Hematopoietic multipotent progenitor cell treated with erythropoietin and hydrocortisone succinate and interleukin-3 and kit ligand, for 6 days (in vitro differentiated cells): ENCODE measurements around the gene C3orf38.
"Not testable (repeated sequence)": the region's sequence is repeated elsewhere in the genome, so short reads cannot be mapped to it uniquely, and the experiment has no call there.

Experiments
- DNase-seq: peaks from one replicate; pipeline ENCODE4 v3.0.0-alpha.2; 2015

C3orf38 gene

DNA sequence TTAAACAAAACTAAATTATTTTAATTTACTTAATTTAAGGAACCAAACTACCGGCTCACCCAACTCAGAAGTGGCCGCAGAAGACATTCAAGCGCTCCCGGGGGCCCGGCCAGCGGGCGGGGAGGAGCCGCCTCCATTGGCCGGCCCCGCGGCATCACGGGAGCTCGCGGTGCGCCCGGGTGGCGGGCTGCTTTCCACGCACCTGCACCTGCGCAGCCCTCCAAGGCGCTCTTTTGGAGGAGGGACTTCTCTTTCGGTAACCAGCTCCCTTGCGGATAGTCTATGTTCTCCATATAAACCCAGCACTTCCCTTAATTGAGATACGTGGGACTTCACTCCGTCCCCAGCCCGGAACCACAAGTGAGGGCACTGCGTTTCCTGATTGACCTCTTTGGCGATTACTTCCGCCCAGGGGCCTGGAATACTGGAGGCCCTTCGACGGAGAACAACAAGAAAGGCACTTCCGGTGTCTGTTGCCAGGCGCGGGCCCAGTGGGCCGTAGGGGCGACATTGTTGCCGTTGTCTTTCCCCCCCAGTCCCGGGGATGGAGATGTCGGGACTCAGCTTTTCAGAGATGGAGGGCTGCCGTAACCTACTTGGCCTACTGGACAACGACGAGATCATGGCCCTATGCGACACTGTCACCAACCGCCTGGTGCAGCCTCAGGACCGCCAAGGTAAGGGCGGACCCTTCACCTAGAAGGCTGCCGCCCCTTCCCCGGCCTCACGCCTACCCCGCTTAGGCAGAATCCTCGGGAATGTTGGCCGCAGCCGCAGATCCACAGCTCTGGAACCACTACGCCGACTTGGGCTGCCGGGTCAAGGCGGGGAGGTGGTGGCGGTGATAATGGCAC is at the start of gene C3orf38:
Gene C3orf38, plus strand, starts transcription at position 451 of the 854 bp plus-strand sequence. Its CDS starts 94 bp downstream, at position 545.
- DNase-seq = peak; percentile 96

DNA sequence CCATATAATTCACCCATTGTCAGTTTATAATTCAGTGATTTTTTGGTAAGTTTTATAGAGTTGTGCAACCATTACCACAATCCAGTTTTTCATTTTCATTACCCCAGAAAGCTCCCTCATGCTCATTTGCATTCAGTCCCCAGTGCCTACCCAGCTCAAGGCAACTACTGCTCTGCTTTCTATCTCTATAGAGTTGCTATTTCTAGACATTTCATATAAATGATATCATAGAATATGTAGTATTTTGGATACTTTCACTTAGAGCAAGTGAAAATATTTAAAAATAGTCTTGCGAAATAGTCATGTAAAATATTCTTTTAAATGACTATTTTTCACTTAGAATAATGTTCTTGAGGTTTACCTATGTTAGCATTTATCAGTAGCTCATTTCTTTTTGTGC is 48.6 kb upstream of the C3orf38 start:
- no peak for DNase-seq

DNA sequence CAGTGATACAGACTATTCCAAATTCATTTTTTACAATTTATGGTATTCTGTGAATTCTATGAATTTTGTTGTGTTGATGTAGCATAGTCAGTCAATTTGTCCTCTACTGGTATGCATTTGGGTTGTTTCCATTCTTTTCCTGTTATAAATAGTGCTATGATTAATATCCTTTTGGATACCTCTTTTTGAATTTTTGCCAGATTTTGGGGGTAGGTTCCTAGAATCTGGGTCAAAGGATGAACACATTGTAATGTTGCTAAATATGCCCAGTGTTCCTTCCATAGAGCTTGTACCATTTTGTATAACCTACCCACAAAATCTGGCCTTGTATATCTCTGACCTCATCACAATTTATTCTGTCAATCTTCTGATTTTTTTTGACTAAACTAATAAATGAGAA is 44.4 kb upstream of the C3orf38 start:
- DNase-seq = no peak

DNA sequence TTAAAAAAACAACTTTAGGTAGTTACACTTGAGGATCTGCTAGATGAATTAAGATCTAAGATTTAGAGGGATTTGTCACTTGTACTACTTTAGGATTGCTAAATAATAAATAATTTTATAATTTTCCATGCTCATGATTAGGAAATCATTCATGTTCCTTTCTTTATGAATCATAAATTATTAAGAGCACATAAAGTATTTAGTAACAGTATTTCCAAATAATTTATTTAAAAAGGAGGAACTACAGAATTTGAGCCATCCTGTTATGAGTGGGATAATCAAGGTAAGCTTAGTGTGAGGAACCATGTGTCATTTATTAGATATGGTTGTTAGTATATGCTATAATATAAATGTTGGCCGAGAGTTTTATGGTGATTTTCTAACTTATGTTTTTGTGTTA is 37.5 kb upstream of the C3orf38 start:
- DNase-seq = no peak

DNA sequence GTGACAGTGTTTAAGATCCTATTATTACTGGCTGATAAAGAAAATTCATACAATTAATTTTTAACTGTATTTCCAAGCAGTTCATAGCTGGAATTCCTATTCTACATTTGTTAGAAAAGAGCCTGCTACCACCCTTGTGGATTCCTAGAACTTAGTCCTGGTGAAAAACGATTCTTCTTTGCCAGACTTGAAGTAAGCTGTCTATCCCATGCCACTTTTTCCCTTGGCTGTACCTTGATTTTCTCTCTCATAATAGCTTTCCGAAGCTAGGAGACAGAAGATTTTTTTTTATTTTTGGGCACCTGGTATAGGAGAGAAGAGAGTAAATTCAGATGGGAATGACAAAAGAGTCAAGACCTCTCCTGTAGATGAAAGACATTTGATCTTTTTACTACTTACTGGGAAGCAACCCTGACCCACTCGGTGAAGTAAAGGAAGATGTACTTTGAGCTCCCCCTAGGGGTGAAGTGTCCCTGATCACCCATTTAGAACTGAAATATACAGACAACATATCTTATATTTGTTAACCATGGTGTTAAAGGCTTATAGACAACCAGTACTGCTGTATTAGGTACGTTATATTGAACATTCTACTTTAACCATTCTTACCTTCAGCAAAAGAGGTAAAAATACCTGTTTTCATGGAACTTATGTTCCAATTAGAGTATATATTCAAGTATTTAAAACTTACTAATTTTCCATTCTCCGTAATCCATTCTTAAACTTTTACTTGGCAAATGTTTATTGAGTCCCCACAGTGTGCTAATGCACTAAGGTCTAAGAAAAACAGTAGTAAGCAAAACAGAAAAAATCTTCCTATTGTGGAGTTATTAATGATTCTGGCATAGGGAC is 36.2 kb upstream of the C3orf38 start:
- DNase-seq = peak; percentile 93

DNA sequence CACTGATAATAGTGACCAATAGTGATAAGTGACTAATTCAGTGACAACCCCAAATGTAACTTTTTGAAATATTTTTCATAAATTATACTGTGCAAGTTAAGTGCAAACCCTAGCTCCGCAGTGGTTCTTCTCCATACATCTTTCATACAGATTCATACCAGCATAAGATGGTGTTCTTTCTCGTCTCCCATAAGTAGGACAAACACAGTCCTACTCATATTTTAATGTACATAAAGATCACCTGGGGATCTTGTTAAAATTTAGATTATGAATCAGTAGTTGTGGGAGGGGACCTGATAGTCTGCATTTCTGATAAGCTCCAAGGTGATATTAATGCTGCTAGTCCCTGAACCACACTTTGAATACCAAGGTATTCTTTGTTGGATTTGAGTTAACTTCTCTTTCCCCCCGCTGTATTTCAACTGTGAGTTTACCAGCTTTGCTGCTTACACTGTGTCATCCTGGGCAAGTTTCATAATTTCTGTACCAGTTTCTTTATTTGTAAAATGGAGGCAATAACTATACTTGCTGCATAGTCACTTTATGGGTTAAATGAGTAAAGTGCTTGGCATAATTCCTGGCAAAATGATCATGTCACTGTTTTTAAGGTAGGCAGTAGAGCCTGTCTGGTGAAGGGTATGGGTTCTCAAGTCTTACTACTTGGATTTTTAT is 34.7 kb upstream of the C3orf38 start:
- no peak for DNase-seq

DNA sequence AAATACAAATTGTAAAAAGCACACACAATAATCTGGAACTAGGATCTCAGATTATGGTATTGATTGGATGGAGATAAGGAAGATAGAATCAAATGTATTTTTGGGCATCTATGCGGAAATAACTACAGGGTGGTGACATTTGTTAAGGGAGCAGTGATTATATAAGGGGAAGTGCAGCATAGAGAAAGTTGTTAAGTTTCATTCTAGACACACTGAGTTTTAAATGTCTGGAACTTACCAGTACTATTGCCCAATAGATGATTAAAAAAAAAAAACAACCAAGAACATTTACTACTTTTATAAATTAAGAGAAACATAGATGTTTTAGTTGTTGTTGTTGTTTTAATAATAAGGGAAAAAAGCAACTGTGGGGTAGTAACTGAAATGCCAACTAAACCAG is 32.1 kb upstream of the C3orf38 start:
- DNase-seq = peak; percentile 28

DNA sequence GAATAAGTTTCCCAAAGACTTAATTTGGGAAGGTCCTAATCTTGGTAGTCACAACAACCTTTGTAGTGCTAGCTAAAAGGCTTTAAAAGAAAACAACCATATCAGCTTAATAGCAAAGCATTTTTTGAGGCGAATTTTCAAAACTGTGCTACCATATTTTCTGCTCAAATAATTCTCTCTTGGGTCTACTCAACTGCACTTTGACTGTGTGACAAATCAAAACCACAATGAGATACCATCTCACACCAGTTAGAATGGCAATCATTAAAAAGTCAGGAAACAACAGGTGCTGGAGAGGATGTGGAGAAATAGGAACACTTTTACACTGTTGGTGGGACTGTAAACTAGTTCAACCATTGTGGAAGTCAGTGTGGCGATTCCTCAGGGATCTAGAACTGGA is 31.2 kb upstream of the C3orf38 start:
- not testable (repeated sequence) for DNase-seq

DNA sequence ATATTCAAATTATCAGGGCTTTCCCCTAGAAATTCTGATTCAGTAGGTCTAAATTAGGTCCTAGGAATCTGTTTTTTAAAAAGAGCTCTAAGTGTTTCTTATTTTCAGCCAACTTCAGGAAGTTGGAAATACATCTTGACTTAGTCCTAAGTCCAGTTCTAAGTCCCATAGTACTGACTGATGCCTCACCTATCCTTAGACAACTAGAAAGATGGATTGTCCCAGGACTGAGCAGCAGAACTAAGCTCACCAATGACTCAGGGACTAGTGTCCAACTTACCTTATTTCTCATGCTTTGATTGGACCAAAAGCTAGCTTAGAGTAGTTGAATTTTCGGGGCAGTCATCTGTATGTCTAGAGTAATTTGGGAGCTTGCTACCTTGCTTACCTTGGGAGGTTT is 26.2 kb upstream of the C3orf38 start:
- DNase-seq = no peak

DNA sequence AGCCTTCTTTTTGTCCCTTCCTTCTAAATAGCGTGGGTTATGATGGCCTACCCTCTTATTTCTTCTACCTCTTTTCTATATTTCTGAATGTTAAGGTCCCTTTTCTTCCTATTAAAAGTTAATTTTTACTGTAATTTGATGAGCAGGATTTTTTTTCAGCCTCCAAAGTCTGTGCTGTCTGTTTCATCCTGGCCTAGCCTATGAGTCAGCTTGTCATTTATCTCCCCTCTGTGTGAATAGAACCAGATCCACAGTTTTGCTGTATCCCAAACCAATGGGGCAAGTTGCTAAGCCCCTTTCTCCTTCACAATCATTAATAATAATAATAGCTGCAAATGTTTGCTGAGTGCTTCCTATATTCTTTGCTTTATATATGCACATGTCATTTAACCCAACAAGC is 18.1 kb upstream of the C3orf38 start:
- no peak for DNase-seq

DNA sequence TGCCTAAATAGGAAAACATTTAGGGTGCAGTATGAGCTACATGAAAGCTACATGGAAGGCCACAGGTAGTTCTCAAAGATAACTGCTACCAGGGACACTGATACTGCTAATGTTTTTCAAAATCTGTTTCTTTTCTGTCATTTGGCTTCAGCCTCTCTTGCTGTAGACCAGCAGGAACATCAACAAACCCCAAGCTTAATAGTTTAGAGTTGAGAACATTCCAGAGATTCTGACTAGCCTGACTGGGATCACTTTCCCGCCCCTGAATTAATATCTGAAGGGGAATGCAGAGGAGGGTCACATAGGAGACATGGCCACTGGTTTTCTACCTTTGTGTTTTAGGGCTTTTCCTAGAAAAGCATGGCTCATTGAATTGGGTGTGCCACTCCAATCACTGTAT is 16.9 kb upstream of the C3orf38 start:
- no peak for DNase-seq

DNA sequence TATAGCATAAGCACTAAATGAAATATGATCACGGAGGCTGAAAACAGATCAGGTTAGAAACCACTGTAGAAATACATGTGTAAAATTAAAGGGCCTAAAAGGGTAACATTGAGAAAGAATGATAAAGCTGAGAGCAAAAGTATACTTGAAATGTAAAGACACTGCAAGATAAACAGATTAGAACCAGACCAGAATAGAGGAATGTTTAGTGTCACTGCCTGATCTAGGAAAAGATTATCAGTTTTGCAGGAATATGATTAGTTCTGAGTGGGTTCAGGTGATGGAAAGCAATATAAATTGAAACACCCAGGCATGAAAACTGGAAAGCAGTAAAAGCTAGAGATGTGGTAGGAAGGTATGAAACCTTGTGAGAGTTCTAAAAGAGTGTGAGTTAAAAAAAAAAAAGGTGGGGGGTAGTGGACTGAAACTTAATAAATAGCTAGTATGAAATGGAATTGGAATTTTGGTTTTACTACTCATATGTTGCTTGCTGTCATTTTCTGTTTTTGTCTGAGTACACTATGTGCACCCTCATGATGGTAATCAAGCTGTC is 16.0 kb upstream of the C3orf38 start:
- DNase-seq = no peak

DNA sequence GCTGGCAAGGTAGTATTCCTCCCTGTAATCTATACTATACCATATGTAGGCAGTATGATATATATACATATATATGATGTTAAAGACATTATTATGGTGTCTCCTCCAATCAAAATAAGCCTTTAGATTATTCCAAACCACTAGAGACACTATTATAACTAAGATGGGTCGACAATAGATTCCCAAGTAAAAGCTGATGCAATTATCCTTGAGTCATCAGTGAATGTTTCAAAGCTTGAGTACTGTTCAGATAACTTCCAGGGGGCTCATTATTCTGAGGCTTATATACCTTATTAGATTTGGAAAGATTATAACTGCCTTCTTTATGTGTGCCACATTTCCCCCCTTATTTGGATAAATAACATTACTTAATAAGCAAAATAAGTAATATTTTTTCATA is 11.9 kb upstream of the C3orf38 start:
- no peak for DNase-seq

DNA sequence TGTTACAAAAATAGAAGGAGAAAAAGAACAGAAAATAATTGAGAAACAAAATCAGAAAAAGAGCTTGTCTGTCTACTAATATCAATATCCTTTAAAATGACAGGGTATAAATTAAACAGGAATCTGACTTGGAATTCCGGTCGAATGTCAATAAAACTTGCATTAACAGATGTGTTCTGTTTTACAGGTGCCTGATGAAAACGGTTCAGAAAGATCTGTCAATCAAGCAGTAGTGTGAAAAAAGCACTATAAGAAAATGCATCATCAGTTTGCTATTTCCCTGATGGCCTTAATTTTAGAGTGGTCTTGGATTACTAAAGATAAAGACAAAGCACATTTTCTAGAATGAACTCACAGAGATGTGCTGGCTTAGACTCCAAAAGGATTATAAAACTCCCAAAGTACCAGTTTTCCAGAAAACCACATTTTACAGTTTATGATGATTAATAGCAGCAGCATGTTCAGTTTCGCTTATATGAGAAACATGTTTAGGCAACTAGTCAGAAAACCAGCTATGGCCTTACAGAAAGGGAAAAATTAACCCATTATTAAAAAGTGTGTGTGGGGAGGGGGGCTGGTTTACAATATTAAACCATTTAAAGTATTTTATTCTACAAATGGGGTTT is 8.2 kb upstream of the C3orf38 start:
- no peak for DNase-seq

DNA sequence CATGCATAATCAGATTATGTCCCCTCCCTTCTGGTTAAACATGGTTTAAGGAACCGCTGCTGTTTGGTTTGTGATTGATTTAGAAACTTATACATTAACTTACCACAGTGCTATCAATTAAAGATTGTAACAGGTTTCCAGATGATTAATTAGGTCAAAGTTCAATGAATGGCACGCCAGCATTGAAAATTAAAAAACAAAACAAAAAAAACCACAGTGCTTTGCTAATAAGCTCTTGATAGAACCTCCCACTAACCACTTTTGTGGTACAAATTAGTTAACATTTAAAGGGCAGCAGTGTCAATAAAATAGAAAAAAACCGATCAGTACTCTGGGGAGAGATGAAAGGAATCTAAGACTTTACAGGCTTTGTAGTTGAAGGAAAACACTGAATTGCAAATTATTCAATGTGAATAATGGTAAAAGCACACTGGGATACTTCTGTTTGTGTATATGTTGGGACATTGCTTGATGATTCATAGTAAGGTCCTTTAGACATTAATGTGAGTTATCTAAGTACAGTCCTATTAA is 7.6 kb upstream of the C3orf38 start:
- no peak for DNase-seq

DNA sequence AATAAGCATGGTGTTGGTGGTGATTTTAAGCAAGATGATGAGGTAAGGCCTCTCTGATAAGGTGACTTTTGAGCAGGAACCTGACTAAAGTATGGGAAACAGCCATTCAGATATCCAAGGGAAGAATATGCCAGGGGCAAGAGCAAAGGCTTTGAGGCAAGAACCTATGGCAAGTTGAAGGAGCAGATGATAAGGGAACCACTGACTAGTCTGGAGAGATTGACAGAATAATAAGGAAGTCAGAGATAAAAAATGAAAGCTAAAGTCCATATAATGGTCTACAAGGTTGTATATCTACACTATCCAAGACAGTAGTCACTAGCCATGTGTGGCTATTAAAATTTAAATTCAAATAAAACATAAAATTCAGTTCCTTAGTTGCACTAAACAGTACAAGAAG is 2.5 kb upstream of the C3orf38 start:
- peak; percentile 36 for DNase-seq

DNA sequence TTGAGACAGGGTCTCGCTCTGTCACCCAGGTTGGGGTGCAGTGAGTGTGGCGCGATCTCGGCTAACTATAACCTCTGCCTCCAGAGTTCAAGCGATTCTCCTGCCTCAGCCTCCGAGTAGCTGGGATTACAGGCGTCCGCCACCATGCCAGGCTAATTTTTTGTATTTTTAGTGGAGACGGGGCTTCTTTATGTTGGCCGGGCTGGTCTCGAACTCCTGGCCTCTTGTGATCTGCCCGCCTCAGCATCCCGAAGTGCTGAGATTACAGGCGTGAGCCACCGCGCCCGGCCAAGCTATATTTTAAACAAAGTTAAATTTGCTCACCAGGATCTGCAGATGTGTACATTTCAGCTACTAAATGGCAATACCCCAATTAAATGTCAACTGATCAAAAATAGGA is 1.1 kb upstream of the C3orf38 start:
- DNase-seq = no peak

DNA sequence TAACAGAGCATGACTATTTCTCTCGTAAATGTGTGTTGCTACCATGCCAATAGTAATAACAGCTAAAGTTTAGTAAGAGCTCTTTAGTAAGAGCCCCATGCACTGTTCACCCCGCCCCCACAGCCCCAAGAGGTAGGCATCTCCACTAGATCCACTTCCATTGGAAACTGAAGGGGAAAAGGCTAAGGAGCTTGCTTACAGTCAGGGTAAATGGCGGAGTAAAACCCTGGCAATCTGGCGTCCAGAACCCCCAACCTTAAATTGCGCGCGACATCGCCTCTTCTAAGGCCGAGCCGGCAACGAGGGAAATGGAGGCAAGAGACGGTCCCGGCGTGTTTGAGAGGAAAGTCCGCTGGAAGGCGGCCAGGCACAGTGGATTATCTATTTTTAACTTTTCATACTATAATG is 654 bp upstream of the C3orf38 start:
- peak; percentile 81 for DNase-seq

DNA sequence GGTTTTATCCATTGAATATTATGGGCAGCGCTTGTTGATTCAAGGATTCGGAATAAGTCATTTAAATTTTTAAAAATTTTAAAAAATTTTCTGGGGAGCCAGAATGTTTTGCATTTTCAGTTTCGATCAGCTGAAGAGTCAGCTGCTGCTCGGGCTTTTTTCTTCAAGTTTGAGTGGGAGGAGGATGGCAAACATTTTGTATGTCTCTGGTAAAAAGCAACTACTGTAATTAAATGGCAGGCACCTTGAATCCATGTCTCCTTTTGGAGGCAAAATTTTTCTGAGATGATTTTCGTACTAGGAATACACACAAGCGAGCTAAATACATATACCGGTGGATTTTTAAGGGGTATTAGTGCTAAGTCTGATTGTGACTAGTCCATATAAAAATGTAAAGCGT is 612 bp downstream of the C3orf38 start:
- peak; percentile 57 for DNase-seq

DNA sequence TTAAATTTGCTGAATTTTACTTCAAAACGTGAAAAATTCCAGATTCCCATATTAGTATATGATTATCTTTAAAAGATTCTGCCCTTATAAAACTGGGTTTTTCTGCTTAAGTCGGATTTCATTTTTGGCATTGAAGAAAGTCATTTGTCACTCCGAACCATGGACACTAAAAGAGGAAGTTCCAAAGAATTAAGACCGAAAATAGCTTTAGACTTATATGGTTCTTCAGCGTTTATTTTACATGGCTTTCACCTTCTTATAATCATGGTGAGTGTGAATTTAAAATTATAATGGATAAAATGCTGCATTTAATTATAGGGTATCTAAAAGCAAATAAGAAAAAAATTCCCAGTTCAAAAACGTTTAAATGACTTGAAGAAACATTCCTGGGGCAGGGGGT is 1.0 kb downstream of the C3orf38 start:
- DNase-seq = peak; percentile 61

DNA sequence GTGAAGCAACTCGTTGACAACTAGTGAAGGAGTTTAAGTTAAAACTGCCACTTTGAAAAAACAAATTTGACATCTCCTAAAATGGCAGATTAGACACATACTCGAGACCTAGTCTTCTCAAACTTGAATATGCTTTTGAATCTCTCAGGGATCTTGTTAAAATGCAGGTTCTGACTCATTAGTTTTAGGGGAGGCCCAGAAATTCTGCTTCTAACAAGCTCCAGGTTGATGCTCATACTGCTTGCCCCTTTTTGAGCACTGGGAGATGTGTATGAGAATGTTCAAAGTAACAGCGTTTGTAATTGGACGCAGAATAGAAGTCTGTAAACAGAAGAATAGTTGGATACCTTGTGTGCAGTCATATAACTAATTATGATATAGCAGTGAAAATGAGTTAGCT is 1.6 kb downstream of the C3orf38 start:
- DNase-seq = peak; percentile 26

DNA sequence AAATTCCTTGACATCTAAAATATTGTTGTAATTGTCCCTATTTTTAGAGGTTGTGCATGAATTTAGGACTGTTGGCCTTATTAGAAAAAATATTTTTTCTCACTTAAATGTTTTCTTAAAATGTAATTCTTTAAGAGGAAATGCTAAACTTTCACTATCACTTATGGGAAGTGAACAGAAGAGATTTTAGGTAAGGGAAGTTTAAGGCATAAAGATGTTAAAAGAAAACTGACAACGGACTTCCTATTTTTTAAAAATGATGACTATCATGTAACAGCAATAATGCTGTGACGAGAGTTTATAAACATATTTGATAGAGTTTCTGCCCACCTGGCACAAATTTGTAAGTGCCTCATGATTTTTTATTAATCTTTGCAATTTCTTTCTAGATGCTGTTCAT is 3.1 kb downstream of the C3orf38 start:
- no peak for DNase-seq
